ENCODE results near the gene ZNF304. TPM values are rescaled to one million over a fixed set of nuclear protein-coding genes. Genes with fewer than 3 reads are reported as not detected.
A peak's percentile ranks its signal among the peaks of the same experiment; 100 is the strongest.

Gene ZNF304
- total and polyA plus RNA-seq, 2 of the 13 experiments (the other 11 are each of a cell fraction or from before 2014, with no cell fraction given), result 3.4 to 8.0 TPM

DNA sequence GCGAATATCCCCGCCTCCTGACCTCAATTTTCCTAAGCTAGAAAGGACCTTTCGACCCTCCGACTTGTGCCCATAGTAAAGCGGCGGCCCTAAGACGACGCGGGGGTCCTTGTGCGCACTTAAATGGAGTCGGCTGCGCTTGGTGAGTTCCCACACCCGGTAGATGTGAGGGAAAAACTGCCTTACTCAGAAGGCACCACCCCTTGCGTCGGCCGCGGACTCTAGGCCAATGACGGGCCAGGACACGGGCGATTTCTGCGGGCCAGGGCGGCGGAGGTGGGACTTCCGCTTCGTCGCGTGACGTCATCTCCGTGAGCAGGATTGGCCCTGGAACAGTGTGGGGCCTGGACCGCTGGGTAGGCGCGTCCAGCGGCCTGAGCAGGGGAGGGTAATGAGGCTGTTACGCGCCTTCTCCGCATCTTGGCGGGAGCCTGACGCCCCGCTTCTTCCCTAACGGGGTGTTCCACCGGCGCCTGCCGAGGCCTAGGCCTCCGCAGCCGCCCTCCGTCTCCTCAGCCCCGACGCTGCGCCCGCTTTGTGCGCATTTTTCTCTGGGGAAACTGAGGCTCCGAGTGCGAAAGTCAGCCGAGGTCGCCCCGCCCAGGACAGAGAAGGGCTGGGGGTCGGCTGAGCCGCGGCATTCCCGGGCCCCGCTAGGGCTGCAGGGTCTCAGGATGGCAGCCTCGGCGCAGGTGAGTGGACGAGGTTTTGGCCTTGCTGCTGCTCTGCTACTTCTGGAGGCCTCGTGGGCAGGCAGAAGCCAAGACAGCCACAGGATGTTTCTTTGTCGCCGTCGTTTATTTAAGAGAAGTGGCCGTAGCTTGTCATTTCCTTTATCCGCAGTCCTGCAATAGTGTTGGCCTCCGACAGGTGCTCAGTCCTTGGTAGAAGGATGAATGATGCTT lies 30.6 kb upstream of the ZNF304 start, which contains the start of gene ZNF543 (continued):
- TF ChIP-seq ZNF746 (CRISPR knock-in tag; IDR thresholded peaks at IDR 0.05), result no peak
- TF ChIP-seq ZNF567 (CRISPR knock-in tag; IDR thresholded peaks at IDR 0.05; ENCODE audit: borderline replicate concordance), result 0 out of 2 replicates have a peak, but pooled peaks have one; percentile 16
- TF ChIP-seq, protein P1, sequence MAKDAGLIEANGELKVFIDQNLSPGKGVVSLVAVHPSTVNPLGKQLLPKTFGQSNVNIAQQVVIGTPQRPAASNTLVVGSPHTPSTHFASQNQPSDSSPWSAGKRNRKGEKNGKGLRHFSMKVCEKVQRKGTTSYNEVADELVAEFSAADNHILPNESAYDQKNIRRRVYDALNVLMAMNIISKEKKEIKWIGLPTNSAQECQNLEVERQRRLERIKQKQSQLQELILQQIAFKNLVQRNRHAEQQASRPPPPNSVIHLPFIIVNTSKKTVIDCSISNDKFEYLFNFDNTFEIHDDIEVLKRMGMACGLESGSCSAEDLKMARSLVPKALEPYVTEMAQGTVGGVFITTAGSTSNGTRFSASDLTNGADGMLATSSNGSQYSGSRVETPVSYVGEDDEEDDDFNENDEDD (CRISPR knock-in tag; IDR thresholded peaks at IDR 0.05; ENCODE audit: borderline replicate concordance), result peak; percentile 48; the same call in 1 of the 2 replicates
- 0 out of 2 replicates have a peak, but pooled peaks have one; percentile 58 for TF ChIP-seq ZSCAN25 (CRISPR knock-in tag; IDR thresholded peaks at IDR 0.05)
- no peak for TF ChIP-seq ZNF44 (CRISPR knock-in tag; IDR thresholded peaks at IDR 0.05)
- no peak for TF ChIP-seq CHD4 (IDR thresholded peaks at IDR 0.05; ENCODE audit: borderline replicate concordance, low read length)
- no peak for TF ChIP-seq ZNF513 (CRISPR knock-in tag; conservative IDR thresholded peaks at IDR 0.05)
- TF ChIP-seq MYC (CRISPR knock-in tag; IDR thresholded peaks at IDR 0.05; ENCODE audit: borderline replicate concordance), result peak; percentile 62; the same call in 1 of the 2 replicates
- TF ChIP-seq ZNF260 (CRISPR knock-in tag; IDR thresholded peaks at IDR 0.05; ENCODE audit: borderline replicate concordance, low read depth), result no peak
- TF ChIP-seq SRSF1 (optimal IDR thresholded peaks at IDR 0.05; ENCODE audit: low read depth, low read length), result peak; percentile 76
- peak; percentile 87 for TF ChIP-seq POLR2AphosphoS5 (IDR thresholded peaks at IDR 0.05; ENCODE audit: low read depth, low read length)
- TF ChIP-seq ATF1 (CRISPR knock-in tag; IDR thresholded peaks at IDR 0.05), result peak; percentile 95
- TF ChIP-seq ZNF143 (CRISPR knock-in tag; IDR thresholded peaks at IDR 0.05), result peak; percentile 65; the same call in 1 of the 2 replicates
- TF ChIP-seq ZNF788 (CRISPR knock-in tag; IDR thresholded peaks at IDR 0.05; ENCODE audit: borderline replicate concordance), result peak; percentile 65; the same call in 1 of the 2 replicates
- TF ChIP-seq KDM4B (CRISPR knock-in tag; IDR thresholded peaks at IDR 0.05), result 0 out of 2 replicates have a peak, but pooled peaks have one; percentile 3
- TF ChIP-seq ZNF30 (CRISPR knock-in tag; IDR thresholded peaks at IDR 0.05), result 0 out of 2 replicates have a peak, but pooled peaks have one; percentile 48
- TF ChIP-seq GATAD1 (CRISPR knock-in tag; IDR thresholded peaks at IDR 0.05), result peak; percentile 93
- peak; percentile 73; the same call in 1 of the 2 replicates for TF ChIP-seq ZHX2 (IDR thresholded peaks at IDR 0.05; ENCODE audit: low read depth)
- no peak for TF ChIP-seq ZHX2 (CRISPR knock-in tag; IDR thresholded peaks at IDR 0.05; ENCODE audit: borderline replicate concordance)
- TF ChIP-seq AGO1 (IDR thresholded peaks at IDR 0.05; ENCODE audit: low read depth, low read length, poor library complexity, severe bottlenecking), result no peak
- TF ChIP-seq RXRA (CRISPR knock-in tag; IDR thresholded peaks at IDR 0.05), result peak; percentile 47; the same call in 1 of the 2 replicates

Measured in HepG2 (cell line).